GM12878 (cell line): Measurements from ENCODE around the gene ETS1. TPM values are rescaled to one million over a fixed set of nuclear protein-coding genes. Genes with fewer than 3 reads are reported as not detected.

Experiments
- ATAC-seq: fragments of 200-7000 bp; cut with Tn5 transposase; 3 replicates; pipeline ENCODE4 v1.9.1; 2020; ENCODE audit warnings: mild to moderate bottlenecking, moderate library complexity
- BruUV-seq: library from RNA; stranded (reverse); fragments of 400-500 nt; replicated peaks from 2 replicates; lab custom pipeline; 2021; lab: Mats Ljungman, UMichigan
- CTCF ChIA-PET: fragments of 300-600 bp; sonication (Branson Sonifier 250); formaldehyde crosslinking; extraction: SDS; loops from one replicate; lab custom pipeline; 2021; ENCODE audit warnings: inconsistent platforms; lab: Yijun Ruan, JAX
- POLR2A ChIA-PET: fragments of 350-600 bp; formaldehyde crosslinking; extraction: SDS; loops from one replicate; lab custom pipeline; 2021; ENCODE audit warnings: inconsistent platforms; lab: Charles Lee
- RAD21 ChIA-PET: fragments of 300-600 bp; sonication (Branson Sonifier 250); formaldehyde crosslinking; loops from one replicate; lab custom pipeline; 2023; ENCODE audit warnings: antibody characterized with exemption; ENCODE audit not compliant: unreplicated experiment; lab: Charles Lee
- SMC1A ChIA-PET: fragments of 300-600 bp; sonication (Branson Sonifier 250); formaldehyde crosslinking; loops from one replicate; lab custom pipeline; 2023; ENCODE audit not compliant: unreplicated experiment, uncharacterized antibody; lab: Charles Lee
- DNase-seq: peaks from one replicate; pipeline ENCODE4 v3.0.0-alpha.2; 2011; ENCODE audit warnings: low read depth, low spot score
- FAIRE-seq: peaks from 3 replicates; lab custom pipeline; 2011; peaks lifted over from hg19 to GRCh38; lab: Jason Lieb, UNC
- H2AFZ ChIP-seq: 2 replicates; pipeline ENCODE4 v1.6.0; 2011; ENCODE audit warnings: low read depth, low read length, control low read depth; ENCODE audit not compliant: control insufficient read depth
- H3K27ac ChIP-seq: 2 replicates; pipeline ENCODE4 v1.5.1; 2011; ENCODE audit warnings: control low read depth; ENCODE audit not compliant: control insufficient read depth, insufficient read depth
- H3K27me3 ChIP-seq, 2 experiments: replicated peaks in 1 of 2; 2 replicates each; pipeline versions ENCODE4 v1.6.0 to v1.6.1; 2011; ENCODE audit warnings: low read length in 1 of 2; ENCODE audit not compliant: control insufficient read depth in 2 of 2, insufficient read depth in 2 of 2
- H3K36me3 ChIP-seq, 2 experiments: 2 replicates each; pipeline ENCODE4 v1.5.1; 2011; ENCODE audit warnings: low read length in 1 of 2; ENCODE audit not compliant: control insufficient read depth in 2 of 2, insufficient read depth in 2 of 2
- H3K4me1 ChIP-seq: 2 replicates; pipeline ENCODE4 v1.6.1; 2011; ENCODE audit warnings: mild to moderate bottlenecking, low read length, moderate library complexity, mixed read lengths; ENCODE audit not compliant: control insufficient read depth, insufficient read depth
- H3K4me2 ChIP-seq: 2 replicates; pipeline ENCODE4 v1.6.0; 2011; ENCODE audit warnings: control low read depth; ENCODE audit not compliant: control insufficient read depth, insufficient read depth
- H3K4me3 ChIP-seq: fragments of 200-600 bp; sonication (generic); 2 replicates; pipeline ENCODE4 v1.5.1; 2016
- H3K79me2 ChIP-seq: 2 replicates; pipeline ENCODE4 v1.6.0; 2011; ENCODE audit warnings: low read length; ENCODE audit not compliant: control insufficient read depth, insufficient read depth
- H3K9ac ChIP-seq: 2 replicates; pipeline ENCODE4 v1.8.0; 2011; ENCODE audit warnings: low read length, control low read depth, mixed read lengths; ENCODE audit not compliant: control insufficient read depth, insufficient read depth
- H3K9me3 ChIP-seq: replicated peaks from 3 replicates; pipeline ENCODE4 v1.5.1; 2011; ENCODE audit warnings: mild to moderate bottlenecking, low read length; ENCODE audit not compliant: control insufficient read depth, insufficient read depth
- H4K20me1 ChIP-seq: 2 replicates; pipeline ENCODE4 v1.6.0; 2011; ENCODE audit not compliant: control insufficient read depth, insufficient read depth
- CHD1 ChIP-seq: IDR thresholded peaks from 2 replicates; pipeline ENCODE4 v1.6.1; 2012; ENCODE audit warnings: low read depth, low read length, improper control_type of control experiment
- NR2F1 ChIP-seq: fragments of 450-650 bp; conservative IDR thresholded peaks from 2 replicates; pipeline ENCODE4 v1.6.1; 2017; ENCODE audit warnings: mild to moderate bottlenecking
- ZNF217 ChIP-seq: fragments of 450-650 bp; IDR thresholded peaks from 2 replicates; pipeline ENCODE4 v1.6.1; 2017; ENCODE audit warnings: antibody characterized with exemption, mild to moderate bottlenecking
- WGBS: methylation state at CpG from one replicate; pipeline ENCODE4 v1.1.6; 2016; ENCODE audit warnings: low lambda C conversion rate; ENCODE audit not compliant: insufficient replicate concordance, insufficient coverage; ENCODE audit errors: missing lambda C conversion rate; 5-methylcytosine and 5-hydroxymethylcytosine counted together
- in situ Hi-C: fragments of 300-500 bp; cut with MboI; formaldehyde crosslinking; loops from 9 replicates; pipeline ENCODE4 v1.14.3; 2018; ENCODE audit warnings: mixed read lengths
- intact Hi-C: fragments of 100-400 bp; cut with micrococcal nuclease; formaldehyde crosslinking; loops from one replicate; pipeline ENCODE4 v1.14.2; 2022; ENCODE audit not compliant: unreplicated experiment
- polyA plus RNA-seq, 11 experiments: library from polyadenylated mRNA; depleted of rRNA in 4 of 11; unstranded in 6 of 11; stranded (reverse) in 5 of 11; fragments of >200 nt; fragmentation: Nextera tagmentation in 4 of 11; fragmentation: Illumina TruSeq in 1 of 11; extraction: Ambion mirVana in 4 of 11; extraction: Trizol in 1 of 11; gene quantifications; 1 replicate in 1 of 11; 2 replicates in 10 of 11; pipeline versions ENCODE4 v1.2.1 to v1.2.3, GENCODE V29; 2011 to 2016; ENCODE audit warnings: inconsistent platforms in 2 of 11, missing spikeins in 2 of 11, low read depth in 1 of 11
- total RNA-seq, 4 experiments: library from RNA; depleted of rRNA in 3 of 4; stranded (reverse); fragments of >200 nt in 3 of 4; fragmentation: Illumina TruSeq in 1 of 4; extraction: Trizol in 1 of 4; gene quantifications; 2 replicates each; pipeline versions ENCODE4 v1.2.1 to v1.2.3, GENCODE V29; 2013 to 2021
- TF ChIP-seq, protein P1 (sequence below): IDR thresholded peaks from 2 replicates; pipeline ENCODE4 v1.6.1; 2012; ENCODE audit warnings: improper control_type of control experiment, low read depth, low read length; ENCODE audit not compliant: insufficient replicate concordance

ETS1 gene
- total and polyA plus RNA-seq, 10 of the 15 experiments (the other 5 are each of a cell fraction or from before 2014, with no cell fraction given): 12.5 to 112 (median 55.5) TPM

DNA sequence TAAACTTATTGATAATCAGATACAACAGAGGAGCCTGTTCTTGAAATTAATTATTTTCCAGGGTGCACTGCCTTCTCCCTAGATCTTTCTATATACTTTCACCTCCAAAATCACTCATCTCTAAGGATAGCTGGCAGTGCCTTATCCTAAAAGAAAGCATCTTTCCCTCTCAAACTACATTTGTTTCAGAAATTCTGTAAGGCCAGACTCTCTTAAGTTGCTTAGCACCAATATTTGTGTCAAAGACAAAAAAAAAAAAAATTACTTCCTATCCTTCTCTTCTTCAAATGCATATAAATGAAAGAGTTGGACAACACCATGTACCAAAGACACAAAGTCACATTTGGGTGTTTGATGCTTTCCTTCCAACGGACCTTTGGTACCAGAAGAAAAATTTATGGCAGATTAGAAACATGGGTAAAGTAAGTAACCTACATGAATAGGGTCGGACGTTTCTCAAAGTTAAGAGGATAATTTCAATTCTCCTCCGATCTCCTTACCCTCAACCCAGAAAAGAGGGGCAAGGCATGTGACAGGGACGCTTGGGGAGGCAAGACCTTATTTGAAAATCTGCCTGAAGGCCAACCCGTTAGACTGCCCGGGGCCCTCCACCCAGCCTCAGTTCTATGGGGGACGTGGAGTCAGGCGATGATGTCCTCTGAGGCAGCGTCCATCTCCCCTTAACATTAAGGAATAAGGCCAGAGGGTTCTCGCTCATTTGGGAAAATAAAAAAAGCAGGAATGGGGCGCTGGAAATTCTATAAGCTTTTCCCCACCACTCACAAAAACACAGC is 66.3 kb downstream of the ETS1 start:
- H3K36me3 ChIP-seq: peaks cover 0 to 7% of the 10 kb centered on the region in 2 experiments; a peak in 1 of 4 replicates
- ChIA-PET SMC1A (interaction anchor here (0.7 to 9.8 kb wide), 25 partner anchors 8 to 364 kb away, joined by 3 to 154 read pairs (median 5); no protein-coding TSS in a partner anchor), POLR2A (interaction anchor here (0.7 to 6.7 kb wide), 16 partner anchors 9 to 386 kb away, joined by 3 to 41 read pairs (median 5); no protein-coding TSS in a partner anchor), CTCF (interaction anchor here (1.1 to 5.8 kb wide), 11 partner anchors 11 to 231 kb away, joined by 3 to 26 read pairs (median 9); no protein-coding TSS in a partner anchor), RAD21 (interaction anchor here (0.8 to 10.3 kb wide), 14 partner anchors 24 to 237 kb away, joined by 3 to 144 read pairs (median 29); no protein-coding TSS in a partner anchor)
- DNase-seq (no peak), FAIRE-seq (no peak), ATAC-seq (peak; percentile 12)
- H2AFZ ChIP-seq: no peak overlapping the region
- H3K27me3 ChIP-seq: no peaks in the 10 kb centered on the region
- WGBS: 1% methylated on average over 12 of the region's 12 CpGs
- H3K4me3 ChIP-seq: peak overlapping the region; percentile 96
- H3K9me3 ChIP-seq: no peaks in the 10 kb centered on the region
- no peaks in the 10 kb centered on the region for H4K20me1 ChIP-seq
- H3K9ac ChIP-seq: peak overlapping the region; percentile 97
- H3K4me1 ChIP-seq: peaks cover 17% of the 10 kb centered on the region
- BruUV-seq: no TSS peak
- H3K27ac ChIP-seq: peak overlapping the region; percentile 96
- peak overlapping the region; percentile 93 for H3K4me2 ChIP-seq
- no peak for TF ChIP-seq ZNF217
- TF ChIP-seq, protein P1, sequence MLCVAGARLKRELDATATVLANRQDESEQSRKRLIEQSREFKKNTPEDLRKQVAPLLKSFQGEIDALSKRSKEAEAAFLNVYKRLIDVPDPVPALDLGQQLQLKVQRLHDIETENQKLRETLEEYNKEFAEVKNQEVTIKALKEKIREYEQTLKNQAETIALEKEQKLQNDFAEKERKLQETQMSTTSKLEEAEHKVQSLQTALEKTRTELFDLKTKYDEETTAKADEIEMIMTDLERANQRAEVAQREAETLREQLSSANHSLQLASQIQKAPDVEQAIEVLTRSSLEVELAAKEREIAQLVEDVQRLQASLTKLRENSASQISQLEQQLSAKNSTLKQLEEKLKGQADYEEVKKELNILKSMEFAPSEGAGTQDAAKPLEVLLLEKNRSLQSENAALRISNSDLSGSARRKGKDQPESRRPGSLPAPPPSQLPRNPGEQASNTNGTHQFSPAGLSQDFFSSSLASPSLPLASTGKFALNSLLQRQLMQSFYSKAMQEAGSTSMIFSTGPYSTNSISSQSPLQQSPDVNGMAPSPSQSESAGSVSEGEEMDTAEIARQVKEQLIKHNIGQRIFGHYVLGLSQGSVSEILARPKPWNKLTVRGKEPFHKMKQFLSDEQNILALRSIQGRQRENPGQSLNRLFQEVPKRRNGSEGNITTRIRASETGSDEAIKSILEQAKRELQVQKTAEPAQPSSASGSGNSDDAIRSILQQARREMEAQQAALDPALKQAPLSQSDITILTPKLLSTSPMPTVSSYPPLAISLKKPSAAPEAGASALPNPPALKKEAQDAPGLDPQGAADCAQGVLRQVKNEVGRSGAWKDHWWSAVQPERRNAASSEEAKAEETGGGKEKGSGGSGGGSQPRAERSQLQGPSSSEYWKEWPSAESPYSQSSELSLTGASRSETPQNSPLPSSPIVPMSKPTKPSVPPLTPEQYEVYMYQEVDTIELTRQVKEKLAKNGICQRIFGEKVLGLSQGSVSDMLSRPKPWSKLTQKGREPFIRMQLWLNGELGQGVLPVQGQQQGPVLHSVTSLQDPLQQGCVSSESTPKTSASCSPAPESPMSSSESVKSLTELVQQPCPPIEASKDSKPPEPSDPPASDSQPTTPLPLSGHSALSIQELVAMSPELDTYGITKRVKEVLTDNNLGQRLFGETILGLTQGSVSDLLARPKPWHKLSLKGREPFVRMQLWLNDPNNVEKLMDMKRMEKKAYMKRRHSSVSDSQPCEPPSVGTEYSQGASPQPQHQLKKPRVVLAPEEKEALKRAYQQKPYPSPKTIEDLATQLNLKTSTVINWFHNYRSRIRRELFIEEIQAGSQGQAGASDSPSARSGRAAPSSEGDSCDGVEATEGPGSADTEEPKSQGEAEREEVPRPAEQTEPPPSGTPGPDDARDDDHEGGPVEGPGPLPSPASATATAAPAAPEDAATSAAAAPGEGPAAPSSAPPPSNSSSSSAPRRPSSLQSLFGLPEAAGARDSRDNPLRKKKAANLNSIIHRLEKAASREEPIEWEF: peak; percentile 38
- 0 out of 2 replicates have a peak, but pooled peaks have one; percentile 33 for TF ChIP-seq CHD1
- TF ChIP-seq NR2F1: 0 out of 2 replicates have a peak, but pooled peaks have one; percentile 23
- intact Hi-C loops: loop anchor here (1.0 to 10.0 kb wide), 5 partner anchors 49 to 314 kb away; no protein-coding TSS in a partner anchor
- H3K79me2 ChIP-seq: peaks cover 68% of the 10 kb centered on the region
- in situ Hi-C loops: no loop called here
